Astrocyte of the spinal cord (primary cell): ENCODE measurements around the gene INPP5F.
A peak's percentile ranks its signal among the peaks of the same experiment; 100 is the strongest.

Experiments
- DNase-seq: peaks from one replicate; pipeline ENCODE4 v3.0.0; 2011; ENCODE audit warnings: low read depth, low spot score
- H3K4me3 ChIP-seq: 2 replicates; pipeline ENCODE4 v1.5.1; 2011; ENCODE audit warnings: low read depth, mild to moderate bottlenecking, low read length, moderate library complexity
- CTCF ChIP-seq: IDR thresholded peaks from 2 replicates; pipeline ENCODE4 v1.5.1; 2012; ENCODE audit warnings: low read depth, mild to moderate bottlenecking, low read length, inconsistent platforms
- in situ Hi-C: cut with HindIII; loops from 2 replicates; pipeline ENCODE4 v1.10.0; 2017; ENCODE audit warnings: low sequenced_read_pairs

The INPP5F gene

GRCh38 chr10:119812684-119813083 is 86.8 kb downstream of the INPP5F start:
- H3K4me3 ChIP-seq = no peak overlapping the region
- no peak for TF ChIP-seq CTCF
- in situ Hi-C loops = no loop called here
- no peak for DNase-seq

GRCh38 chr10:119815671-119816070 is 89.8 kb downstream of the INPP5F start:
- no peak for TF ChIP-seq CTCF
- in situ Hi-C loops = no loop called here
- DNase-seq = no peak
- no peak overlapping the region for H3K4me3 ChIP-seq

GRCh38 chr10:119817991-119818888 is 92.4 kb downstream of the INPP5F start:
- H3K4me3 ChIP-seq = peak overlapping the region; percentile 43
- in situ Hi-C loops = no loop called here
- DNase-seq = peak; percentile 62
- TF ChIP-seq CTCF = peak; percentile 7

- H3K4me3 ChIP-seq = peak overlapping the region; percentile 43
- in situ Hi-C loops = no loop called here
- TF ChIP-seq CTCF = no peak
- DNase-seq = no peak
These were observed 93.0 kb downstream of the INPP5F start for GRCh38 chr10:119818889-119819270.

- H3K4me3 ChIP-seq = no peak overlapping the region
- TF ChIP-seq CTCF = no peak
- no peak for DNase-seq
- in situ Hi-C loops = no loop called here
These were observed 95.3 kb downstream of the INPP5F start for GRCh38 chr10:119821182-119821581.

GRCh38 chr10:119824299-119824698 is 98.4 kb downstream of the INPP5F start:
- in situ Hi-C loops = no loop called here
- no peak for TF ChIP-seq CTCF
- DNase-seq = no peak
- no peak overlapping the region for H3K4me3 ChIP-seq
